Heart left ventricle (tissue), 16 donors: ENCODE measurements around the gene RNU2-1. TPM values are rescaled to one million over a fixed set of nuclear protein-coding genes. Genes with fewer than 3 reads are reported as not detected.
"Not testable (repeated sequence)": the region's sequence is repeated elsewhere in the genome, so short reads cannot be mapped to it uniquely, and the experiment has no call there.

ENCODE experiments used
- ATAC-seq, 4 donors: fragments of 200-7000 bp; cut with Tn5 transposase; one replicate each; pipeline ENCODE4 v1.9.1; 2020 to 2022; ENCODE audit warnings: moderate library complexity in 4 of 4, mild to moderate bottlenecking in 3 of 4, moderate number of reproducible peaks in 1 of 4
- DNase-seq, 5 donors: peaks; one replicate each; pipeline ENCODE4 v3.0.0-alpha.2; 2020
- H3K27ac ChIP-seq, 12 donors: fragments of 200-600 bp; sonication (generic) in 4 of 12; one replicate each; pipeline versions ENCODE4 v1.5.0 to v1.8.0; 2016 to 2022; ENCODE audit warnings: mild to moderate bottlenecking in 2 of 12
- H3K27me3 ChIP-seq, 9 donors: fragments of 200-600 bp; sonication (generic) in 2 of 9; one replicate each; pipeline versions ENCODE4 v1.5.1 to v1.8.0; 2016 to 2022; ENCODE audit warnings: mild to moderate bottlenecking in 3 of 9
- H3K36me3 ChIP-seq, 9 donors: fragments of 200-600 bp; sonication (generic) in 2 of 9; one replicate each; pipeline versions ENCODE4 v1.5.0 to v1.8.0; 2018 to 2022; ENCODE audit warnings: mild to moderate bottlenecking in 2 of 9
- H3K4me1 ChIP-seq, 12 donors: fragments of 200-600 bp; sonication (generic) in 4 of 12; one replicate each; pipeline versions ENCODE4 v1.5.0 to v1.8.0; 2016 to 2022; ENCODE audit warnings: mild to moderate bottlenecking in 3 of 12
- H3K4me3 ChIP-seq, 12 donors: fragments of 200-600 bp; sonication (generic) in 4 of 12; one replicate each; pipeline versions ENCODE4 v1.5.0 to v1.8.0; 2017 to 2022; ENCODE audit warnings: mild to moderate bottlenecking in 9 of 12, moderate library complexity in 4 of 12
- H3K9me3 ChIP-seq, 12 donors: fragments of 200-600 bp; sonication (generic) in 4 of 12; one replicate each; pipeline versions ENCODE4 v1.5.0 to v1.8.0; 2016 to 2022; ENCODE audit warnings: mild to moderate bottlenecking in 1 of 12
- WGBS, 4 donors: extraction: QIAGEN DNeasy Blood & Tissue Kit in 2 of 4; methylation state at CpG; one replicate each; pipeline versions ENCODE4 v1.1.5 to v1.1.7; 2013 to 2018; 5-methylcytosine and 5-hydroxymethylcytosine counted together
- intact Hi-C, 10 donors: fragments of 100-400 bp; cut with DNase I; formaldehyde crosslinking; loops; one replicate each; pipeline versions ENCODE4 v1.11.1 to v1.14.2; 2022
- long read RNA-seq, 3 donors: library from polyadenylated mRNA; unstranded; transcript quantifications; one replicate each; pipeline ENCODE4 v2.0.0, GENCODE V29; 2020 to 2021
- polyA plus RNA-seq, 2 donors: library from polyadenylated mRNA; stranded (reverse); fragments of 200-250 nt; gene quantifications; one replicate each; pipeline ENCODE4 v1.2.3, GENCODE V29; 2013
- total RNA-seq, 9 donors: library from RNA; depleted of rRNA in 2 of 9; stranded (reverse); fragments of >200 nt in 2 of 9; fragmentation: NEBNext Ultra II Directional in 3 of 9; extraction: Animal tissue kit (Norgen Biotek cat#: 25700) in 3 of 9; gene quantifications; one replicate each; pipeline versions ENCODE4 v1.1.0 to v1.2.4, GENCODE V29; 2016 to 2023
- donor health status: ischemic (EF 13 %, LVEDD 7.1; RV severe dilation, severe dysfunction).
- donor health status: healthy with polysubstance abuse.
- donor health status: DM: no; HTN: yes; CAD: no.
- donor health status: DM: no; HTN: no; CAD: no.
- donor health status: ischemic (EF 25% LVEDD 6.9; RV normal size, moderate dysfunction).
- donor health status: ischemic (EF 25% LVEDD 5.7; RV mildly dilated, moderate dysfunction).
- donor health status: healthy.
- donor health status: DM: yes; HTN: yes; CAD: no.
- donor health status: ischemic (EF 35%, LVEDD 5.7; RV mildly dilated, moderate dysfunction).
- donor health status: nonischemic (EF 11% LVEDD 7.7; RV severe dilation, severe dysfunction).
- donor health status: DM: yes; HTN: yes; CAD: no.
- donor health status: PGD.
- donor health status: ischemic (EF 29% LVEDD 5.4; RV normal size, mild dysfunction).
- donor health status: nonischemic (EF 23%, LVEDD 6.1; RV moderate dilation, normal function).

Gene RNU2-1
- total RNA-seq = 1,000 to 10,000 TPM in 6 of 9 donors, 100 to 1,000 TPM in 1, not detected in 2; 404 to 5,003 (median 3,408) TPM
- polyA plus RNA-seq = not detected
- long read RNA-seq, donor 1 = 0 reads
- long read RNA-seq, donor 2 = 0 reads
- long read RNA-seq, donor 3 = 0 reads

DNA sequence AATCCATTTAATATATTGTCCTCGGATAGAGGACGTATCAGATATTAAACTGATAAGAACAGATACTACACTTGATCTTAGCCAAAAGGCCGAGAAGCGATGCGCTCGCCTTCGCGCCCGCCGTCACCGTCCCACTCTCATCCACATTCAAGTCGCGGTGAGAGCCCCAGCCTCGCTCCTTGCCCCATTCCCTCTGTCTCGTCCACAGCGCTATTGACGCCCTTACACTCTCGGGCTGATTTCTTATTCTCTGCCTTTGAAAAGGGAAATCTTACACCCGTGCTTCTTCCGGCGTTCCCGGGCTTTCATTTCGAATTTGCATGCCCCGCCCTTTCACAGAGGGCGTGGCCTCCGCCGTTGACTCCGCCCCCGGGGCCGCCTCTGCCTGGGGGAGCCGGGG is at the start of gene RNU2-1:
TSS of gene RNU2-1 (minus strand) at position 101 of the 400 bp plus-strand sequence.
- H3K4me3 ChIP-seq, H3K4me1 ChIP-seq, ATAC-seq, H3K27me3 ChIP-seq, DNase-seq, H3K9me3 ChIP-seq, intact Hi-C loops, H3K27ac ChIP-seq, H3K36me3 ChIP-seq: not testable (repeated sequence)
- WGBS, 4 donors = no CpG with 5 or more reads among the region's 31 CpGs

DNA sequence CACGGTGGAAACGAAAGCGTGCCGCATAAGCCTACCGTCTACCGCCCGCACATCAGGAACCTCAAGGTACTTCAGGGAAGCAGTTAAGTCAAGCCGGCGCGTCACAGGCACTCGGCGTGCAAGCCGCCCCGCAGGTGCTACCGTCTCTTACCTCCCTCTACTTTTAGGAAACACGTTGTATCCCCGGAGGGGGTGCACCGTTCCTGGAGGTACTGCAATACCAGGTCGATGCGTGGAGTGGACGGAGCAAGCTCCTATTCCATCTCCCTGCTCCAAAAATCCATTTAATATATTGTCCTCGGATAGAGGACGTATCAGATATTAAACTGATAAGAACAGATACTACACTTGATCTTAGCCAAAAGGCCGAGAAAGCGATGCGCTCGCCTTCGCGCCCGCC is 39.1 kb upstream of the RNU2-1 start:
- H3K4me3 ChIP-seq, H3K36me3 ChIP-seq, DNase-seq, H3K27ac ChIP-seq, H3K4me1 ChIP-seq, ATAC-seq, H3K9me3 ChIP-seq, H3K27me3 ChIP-seq, intact Hi-C loops: not testable (repeated sequence)
- no CpG with 5 or more reads among the region's 30 CpGs for WGBS, 4 donors

DNA sequence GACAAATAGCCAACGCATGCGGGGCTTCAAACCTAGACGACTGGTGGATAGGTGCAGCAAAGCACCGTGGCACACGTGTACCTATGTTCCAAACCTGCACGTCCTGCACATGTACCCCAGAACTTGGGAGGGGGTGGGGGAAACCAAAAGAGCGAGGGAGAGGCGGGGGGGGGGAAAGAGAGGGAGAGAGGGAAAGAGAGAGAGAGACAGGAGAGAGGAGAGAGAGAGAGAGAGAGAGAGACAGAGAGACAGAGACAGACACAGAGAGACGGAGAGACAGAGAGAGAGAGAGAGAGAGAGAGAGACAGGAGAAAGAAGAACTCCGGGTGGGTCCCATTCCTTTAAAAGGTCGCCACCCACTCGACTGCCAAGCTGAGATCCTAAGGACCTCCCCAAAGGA is 38.7 kb upstream of the RNU2-1 start:
- DNase-seq, H3K9me3 ChIP-seq, ATAC-seq, H3K27ac ChIP-seq, H3K4me3 ChIP-seq, H3K27me3 ChIP-seq, H3K4me1 ChIP-seq, intact Hi-C loops, H3K36me3 ChIP-seq: not testable (repeated sequence)
- 20% methylated on average over 1 of the region's 12 CpGs; no CpG with 5 or more reads in 3 of the 4 donors for WGBS, 4 donors

DNA sequence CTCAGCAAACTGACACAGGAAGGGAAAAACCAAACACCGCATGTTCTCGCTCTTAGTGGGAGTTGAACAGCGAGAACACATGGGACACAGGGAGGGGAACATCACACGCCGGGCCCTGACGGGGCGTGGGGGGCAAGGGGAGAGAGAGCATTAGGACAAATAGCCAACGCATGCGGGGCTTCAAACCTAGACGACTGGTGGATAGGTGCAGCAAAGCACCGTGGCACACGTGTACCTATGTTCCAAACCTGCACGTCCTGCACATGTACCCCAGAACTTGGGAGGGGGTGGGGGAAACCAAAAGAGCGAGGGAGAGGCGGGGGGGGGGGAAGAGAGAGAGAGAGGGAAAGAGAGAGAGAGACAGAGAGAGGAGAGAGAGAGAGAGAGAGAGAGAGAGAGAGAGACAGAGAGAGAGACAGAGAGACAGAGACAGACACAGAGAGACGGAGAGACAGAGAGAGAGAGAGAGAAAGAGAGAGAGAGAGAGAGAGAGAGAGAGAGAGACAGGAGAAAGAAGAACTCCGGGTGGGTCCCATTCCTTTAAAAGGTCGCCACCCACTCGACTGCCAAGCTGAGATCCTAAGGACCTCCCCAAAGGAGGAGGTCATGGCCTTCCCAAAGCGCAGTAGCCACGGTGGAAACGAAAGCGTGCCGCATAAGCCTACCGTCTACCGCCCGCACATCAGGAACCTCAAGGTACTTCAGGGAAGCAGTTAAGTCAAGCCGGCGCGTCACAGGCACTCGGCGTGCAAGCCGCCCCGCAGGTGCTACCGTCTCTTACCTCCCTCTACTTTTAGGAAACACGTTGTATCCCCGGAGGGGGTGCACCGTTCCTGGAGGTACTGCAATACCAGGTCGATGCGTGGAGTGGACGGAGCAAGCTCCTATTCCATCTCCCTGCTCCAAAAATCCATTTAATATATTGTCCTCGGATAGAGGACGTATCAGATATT is 37.1 kb upstream of the RNU2-1 start:
- H3K9me3 ChIP-seq, intact Hi-C loops, DNase-seq, H3K27me3 ChIP-seq, ATAC-seq, H3K36me3 ChIP-seq, H3K27ac ChIP-seq, H3K4me1 ChIP-seq, H3K4me3 ChIP-seq: not testable (repeated sequence)
- no CpG with 5 or more reads among the region's 43 CpGs for WGBS, 4 donors

DNA sequence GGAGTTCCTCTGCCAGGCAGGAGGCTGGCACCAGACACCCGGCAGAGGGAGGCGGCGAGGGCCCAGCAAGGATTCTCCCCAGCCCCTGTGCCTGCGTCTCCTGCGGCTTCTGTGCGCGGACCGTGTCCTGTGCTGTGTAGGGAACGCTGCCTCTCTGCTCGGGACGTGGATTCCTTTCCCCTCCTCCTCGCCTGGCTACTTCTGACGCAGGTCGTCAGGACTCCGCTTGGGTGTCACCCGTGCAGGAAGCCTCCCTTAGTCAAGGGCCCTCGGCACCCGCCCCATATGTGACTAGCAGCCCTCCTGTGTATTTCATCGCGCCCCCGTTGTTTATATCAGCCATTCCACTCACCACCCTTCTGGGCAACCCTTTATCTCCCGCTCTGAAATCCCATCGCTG is 12.7 kb upstream of the RNU2-1 start:
- peak overlapping the region in 6 of 12 donors; percentile 51 to 75 (median 64) for H3K27ac ChIP-seq
- H3K4me1 ChIP-seq, ATAC-seq, DNase-seq, H3K9me3 ChIP-seq, intact Hi-C loops, H3K36me3 ChIP-seq, H3K27me3 ChIP-seq: not testable (repeated sequence)
- peak overlapping the region in 6 of 12 donors; percentile 6 to 42 (median 34) for H3K4me3 ChIP-seq
- 1 to 28% (median 7%) methylated on average over 12 to 20 of the region's 23 CpGs for WGBS, 4 donors

DNA sequence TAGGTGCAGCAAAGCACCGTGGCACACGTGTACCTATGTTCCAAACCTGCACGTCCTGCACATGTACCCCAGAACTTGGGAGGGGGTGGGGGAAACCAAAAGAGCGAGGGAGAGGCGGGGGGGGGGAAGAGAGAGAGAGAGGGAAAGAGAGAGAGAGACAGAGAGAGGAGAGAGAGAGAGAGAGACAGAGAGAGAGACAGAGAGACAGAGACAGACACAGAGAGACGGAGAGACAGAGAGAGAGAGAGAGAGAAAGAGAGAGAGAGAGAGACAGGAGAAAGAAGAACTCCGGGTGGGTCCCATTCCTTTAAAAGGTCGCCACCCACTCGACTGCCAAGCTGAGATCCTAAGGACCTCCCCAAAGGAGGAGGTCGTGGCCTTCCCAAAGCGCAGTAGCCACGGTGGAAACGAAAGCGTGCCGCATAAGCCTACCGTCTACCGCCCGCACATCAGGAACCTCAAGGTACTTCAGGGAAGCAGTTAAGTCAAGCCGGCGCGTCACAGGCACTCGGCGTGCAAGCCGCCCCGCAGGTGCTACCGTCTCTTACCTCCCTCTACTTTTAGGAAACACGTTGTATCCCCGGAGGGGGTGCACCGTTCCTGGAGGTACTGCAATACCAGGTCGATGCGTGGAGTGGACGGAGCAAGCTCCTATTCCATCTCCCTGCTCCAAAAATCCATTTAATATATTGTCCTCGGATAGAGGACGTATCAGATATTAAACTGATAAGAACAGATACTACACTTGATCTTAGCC is 7.0 kb upstream of the RNU2-1 start:
- ATAC-seq = peak in 1 of 4 donors; percentile 18
- H3K9me3 ChIP-seq, intact Hi-C loops, H3K27ac ChIP-seq, DNase-seq, H3K36me3 ChIP-seq, H3K4me1 ChIP-seq, H3K27me3 ChIP-seq, H3K4me3 ChIP-seq: not testable (repeated sequence)
- whole genome bisulfite sequencing, 4 donors = 9% methylated on average over 3 of the region's 34 CpGs; no CpG with 5 or more reads in 3 of the 4 donors

DNA sequence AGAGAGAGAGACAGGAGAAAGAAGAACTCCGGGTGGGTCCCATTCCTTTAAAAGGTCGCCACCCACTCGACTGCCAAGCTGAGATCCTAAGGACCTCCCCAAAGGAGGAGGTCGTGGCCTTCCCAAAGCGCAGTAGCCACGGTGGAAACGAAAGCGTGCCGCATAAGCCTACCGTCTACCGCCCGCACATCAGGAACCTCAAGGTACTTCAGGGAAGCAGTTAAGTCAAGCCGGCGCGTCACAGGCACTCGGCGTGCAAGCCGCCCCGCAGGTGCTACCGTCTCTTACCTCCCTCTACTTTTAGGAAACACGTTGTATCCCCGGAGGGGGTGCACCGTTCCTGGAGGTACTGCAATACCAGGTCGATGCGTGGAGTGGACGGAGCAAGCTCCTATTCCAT is 5.8 kb upstream of the RNU2-1 start:
- 0% methylated on average over 2 of the region's 26 CpGs; no CpG with 5 or more reads in 3 of the 4 donors for WGBS, 4 donors
- DNase-seq, H3K27ac ChIP-seq, H3K27me3 ChIP-seq, H3K4me1 ChIP-seq, H3K9me3 ChIP-seq, intact Hi-C loops, H3K36me3 ChIP-seq, H3K4me3 ChIP-seq: not testable (repeated sequence)
- peak in 1 of 4 donors; percentile 20 for ATAC-seq

DNA sequence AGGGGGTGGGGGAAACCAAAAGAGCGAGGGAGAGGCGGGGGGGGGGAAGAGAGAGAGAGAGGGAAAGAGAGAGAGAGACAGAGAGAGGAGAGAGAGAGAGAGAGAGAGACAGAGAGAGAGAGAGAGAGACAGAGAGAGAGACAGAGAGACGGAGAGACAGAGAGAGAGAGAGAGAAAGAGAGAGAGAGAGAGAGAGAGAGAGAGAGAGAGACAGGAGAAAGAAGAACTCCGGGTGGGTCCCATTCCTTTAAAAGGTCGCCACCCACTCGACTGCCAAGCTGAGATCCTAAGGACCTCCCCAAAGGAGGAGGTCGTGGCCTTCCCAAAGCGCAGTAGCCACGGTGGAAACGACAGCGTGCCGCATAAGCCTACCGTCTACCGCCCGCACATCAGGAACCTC is 514 bp downstream of the RNU2-1 start:
- H3K36me3 ChIP-seq, intact Hi-C loops, H3K4me3 ChIP-seq, H3K27ac ChIP-seq, H3K27me3 ChIP-seq, H3K4me1 ChIP-seq, ATAC-seq, H3K9me3 ChIP-seq, DNase-seq: not testable (repeated sequence)
- WGBS, 4 donors = 0% methylated on average over 1 of the region's 15 CpGs; no CpG with 5 or more reads in 2 of the 4 donors

DNA sequence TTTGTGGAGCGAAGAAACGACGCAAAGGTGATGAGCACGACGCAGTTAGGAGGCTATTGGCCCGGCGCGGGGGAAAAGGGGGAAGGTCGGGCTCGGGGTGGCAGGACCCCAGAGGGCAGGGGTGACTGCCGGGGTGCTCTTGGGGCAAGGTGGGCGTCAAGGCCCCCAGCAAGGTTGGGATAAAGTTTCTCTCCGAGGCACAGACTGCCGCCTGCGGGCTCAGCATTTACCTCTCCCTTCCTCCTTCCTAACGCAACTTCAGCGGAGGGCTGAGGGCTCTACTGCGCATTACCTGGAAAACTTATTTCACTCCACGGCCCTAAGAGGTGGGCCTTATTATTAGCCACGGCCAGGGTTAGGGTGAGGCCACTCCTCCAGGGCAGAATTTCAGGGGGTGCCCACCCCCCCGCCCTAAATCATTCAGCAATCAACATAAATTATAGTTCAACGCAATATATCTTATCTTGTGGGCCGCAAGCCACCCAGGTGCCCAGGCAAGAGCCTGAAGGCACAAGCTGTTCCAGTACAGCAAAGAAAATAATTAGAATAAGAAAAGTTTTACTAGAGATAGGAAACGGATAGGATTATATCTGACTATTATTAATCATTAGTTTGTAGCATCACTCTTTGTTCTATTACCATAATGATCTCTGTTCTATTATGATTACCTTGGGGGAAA is 1.6 kb downstream of the RNU2-1 start:
- H3K9me3 ChIP-seq, H3K27me3 ChIP-seq, ATAC-seq, H3K4me1 ChIP-seq, H3K36me3 ChIP-seq, intact Hi-C loops: not testable (repeated sequence)
- DNase-seq = peak in 3 of 5 donors; percentile 26 to 63 (median 45)
- WGBS, 4 donors = 75 to 76% (median 76%) methylated on average over 16 to 21 of the region's 24 CpGs
- H3K4me3 ChIP-seq = peak overlapping the region in 3 of 12 donors; percentile 0 to 24 (median 6)
- peak overlapping the region in 4 of 12 donors; percentile 8 to 68 (median 38) for H3K27ac ChIP-seq
